Osteocyte (in vitro differentiated cells): ENCODE results near the gene TSPAN7. TPM values are rescaled to one million over a fixed set of nuclear protein-coding genes. Genes with fewer than 3 reads are reported as not detected.

ENCODE experiments used
- DNase-seq: peaks from one replicate; pipeline ENCODE4 v3.0.0; 2021; ENCODE audit warnings: mixed read lengths; ENCODE audit not compliant: unreplicated experiment; ENCODE audit errors: extremely low spot score
- H3K27ac Mint-ChIP-seq: one replicate; pipeline ENCODE4 v1.8.0; 2021; ENCODE audit warnings: mild to moderate bottlenecking, mixed read lengths; ENCODE audit not compliant: unreplicated experiment
- H3K27me3 Mint-ChIP-seq: one replicate; pipeline ENCODE4 v1.8.0; 2021; ENCODE audit warnings: mixed read lengths; ENCODE audit not compliant: unreplicated experiment
- H3K36me3 Mint-ChIP-seq: one replicate; pipeline ENCODE4 v1.8.0; 2021; ENCODE audit warnings: mixed read lengths; ENCODE audit not compliant: unreplicated experiment
- H3K4me1 Mint-ChIP-seq: one replicate; pipeline ENCODE4 v1.8.0; 2021; ENCODE audit warnings: mixed read lengths; ENCODE audit not compliant: unreplicated experiment
- H3K4me3 Mint-ChIP-seq: one replicate; pipeline ENCODE4 v1.8.0; 2021; ENCODE audit warnings: mild to moderate bottlenecking, moderate library complexity, mixed read lengths; ENCODE audit not compliant: unreplicated experiment
- H3K9me3 Mint-ChIP-seq: one replicate; pipeline ENCODE4 v1.8.0; 2021; ENCODE audit warnings: mixed read lengths; ENCODE audit not compliant: unreplicated experiment
- total RNA-seq: library from RNA; stranded (reverse); gene quantifications from 2 replicates; pipeline ENCODE4 v1.2.1, GENCODE V29; 2021
- TF ChIP-seq, protein P1 (sequence below): fragments of 200-600 bp; sonication (generic); IDR thresholded peaks from 2 replicates; pipeline ENCODE4 v1.5.0; 2021; ENCODE audit warnings: antibody characterized with exemption, mild to moderate bottlenecking, moderate library complexity

The TSPAN7 gene
- total RNA-seq, 1 donor from 2014 or later, result 0.40 TPM

DNA sequence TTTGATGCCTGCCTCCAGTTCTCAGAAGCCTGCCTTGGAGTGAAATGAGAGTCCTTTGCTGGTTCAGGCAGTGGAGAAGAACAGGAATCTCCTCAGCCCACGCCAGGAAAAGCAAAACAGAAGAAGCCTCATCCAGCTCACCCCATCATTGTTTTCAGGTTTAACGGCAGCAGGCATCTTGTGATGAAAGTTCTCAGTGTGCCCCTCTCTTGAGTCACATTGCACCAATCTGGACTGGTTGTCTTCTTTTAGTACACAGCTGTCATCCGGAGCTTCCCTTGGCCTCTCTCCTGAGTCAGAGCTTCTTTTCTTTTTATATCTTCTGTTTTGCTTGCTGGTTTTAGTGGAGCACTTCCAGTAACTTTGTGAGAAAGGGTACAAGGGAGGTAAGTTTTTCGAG is 50.9 kb downstream of the TSPAN7 start:
- DNase-seq, result no peak
- no peak overlapping the region for H3K27ac Mint-ChIP-seq
- H3K9me3 Mint-ChIP-seq, result peaks cover 4% of the 10 kb centered on the region
- no peaks in the 10 kb centered on the region for H3K4me1 Mint-ChIP-seq
- TF ChIP-seq, protein P1, sequence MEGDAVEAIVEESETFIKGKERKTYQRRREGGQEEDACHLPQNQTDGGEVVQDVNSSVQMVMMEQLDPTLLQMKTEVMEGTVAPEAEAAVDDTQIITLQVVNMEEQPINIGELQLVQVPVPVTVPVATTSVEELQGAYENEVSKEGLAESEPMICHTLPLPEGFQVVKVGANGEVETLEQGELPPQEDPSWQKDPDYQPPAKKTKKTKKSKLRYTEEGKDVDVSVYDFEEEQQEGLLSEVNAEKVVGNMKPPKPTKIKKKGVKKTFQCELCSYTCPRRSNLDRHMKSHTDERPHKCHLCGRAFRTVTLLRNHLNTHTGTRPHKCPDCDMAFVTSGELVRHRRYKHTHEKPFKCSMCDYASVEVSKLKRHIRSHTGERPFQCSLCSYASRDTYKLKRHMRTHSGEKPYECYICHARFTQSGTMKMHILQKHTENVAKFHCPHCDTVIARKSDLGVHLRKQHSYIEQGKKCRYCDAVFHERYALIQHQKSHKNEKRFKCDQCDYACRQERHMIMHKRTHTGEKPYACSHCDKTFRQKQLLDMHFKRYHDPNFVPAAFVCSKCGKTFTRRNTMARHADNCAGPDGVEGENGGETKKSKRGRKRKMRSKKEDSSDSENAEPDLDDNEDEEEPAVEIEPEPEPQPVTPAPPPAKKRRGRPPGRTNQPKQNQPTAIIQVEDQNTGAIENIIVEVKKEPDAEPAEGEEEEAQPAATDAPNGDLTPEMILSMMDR, result no peak
- peaks cover 11% of the 10 kb centered on the region for H3K27me3 Mint-ChIP-seq
- no peaks in the 10 kb centered on the region for H3K36me3 Mint-ChIP-seq
- no peak overlapping the region for H3K4me3 Mint-ChIP-seq

DNA sequence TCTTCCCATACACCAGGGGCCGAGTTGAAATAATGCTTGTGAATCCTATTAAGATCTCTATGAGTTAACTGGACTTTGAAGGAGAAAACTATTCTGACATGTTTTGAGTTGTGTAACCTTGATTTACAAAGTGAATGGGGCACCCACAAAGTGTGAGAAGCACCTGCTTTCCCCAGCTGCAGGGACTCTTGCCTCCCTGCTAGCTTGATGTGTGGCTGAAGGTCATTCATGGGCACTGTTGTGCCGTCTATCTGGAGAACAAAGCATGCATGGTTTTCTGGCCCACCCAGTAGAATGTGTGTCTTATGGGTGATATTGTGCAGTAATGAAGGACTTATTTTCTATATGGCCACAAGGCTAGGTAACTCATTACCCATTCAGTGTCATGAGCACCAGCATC is 53.1 kb downstream of the TSPAN7 start:
- TF ChIP-seq, protein P1, result no peak
- no peak overlapping the region for H3K27ac Mint-ChIP-seq
- H3K4me1 Mint-ChIP-seq, result no peaks in the 10 kb centered on the region
- no peak for DNase-seq
- peaks cover 4% of the 10 kb centered on the region for H3K9me3 Mint-ChIP-seq
- no peaks in the 10 kb centered on the region for H3K36me3 Mint-ChIP-seq
- no peak overlapping the region for H3K4me3 Mint-ChIP-seq
- H3K27me3 Mint-ChIP-seq, result peaks cover 11% of the 10 kb centered on the region

DNA sequence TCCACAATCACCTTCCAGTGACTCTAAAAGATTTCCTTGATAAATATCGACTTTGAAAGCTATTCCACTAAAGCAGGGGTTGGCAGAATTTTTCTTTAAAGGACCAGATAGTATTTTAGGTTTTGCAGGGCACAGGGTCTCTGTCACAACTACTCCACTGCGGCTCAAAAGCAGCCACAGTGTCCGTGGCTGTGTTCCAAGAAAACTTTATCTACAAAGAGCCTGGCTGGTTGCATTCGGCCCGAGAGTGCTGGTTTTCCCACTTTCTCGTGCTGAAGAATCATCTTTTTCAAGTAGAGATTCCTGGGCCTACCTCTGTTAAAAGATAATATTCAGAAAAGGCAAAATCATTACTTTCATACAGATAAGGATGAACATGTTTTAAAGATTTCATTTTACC is 55.6 kb downstream of the TSPAN7 start:
- H3K4me3 Mint-ChIP-seq, result no peak overlapping the region
- DNase-seq, result no peak
- H3K27me3 Mint-ChIP-seq, result peaks cover 11% of the 10 kb centered on the region
- H3K27ac Mint-ChIP-seq, result no peak overlapping the region
- no peaks in the 10 kb centered on the region for H3K4me1 Mint-ChIP-seq
- peaks cover 4% of the 10 kb centered on the region for H3K9me3 Mint-ChIP-seq
- H3K36me3 Mint-ChIP-seq, result no peaks in the 10 kb centered on the region
- TF ChIP-seq, protein P1, result no peak

DNA sequence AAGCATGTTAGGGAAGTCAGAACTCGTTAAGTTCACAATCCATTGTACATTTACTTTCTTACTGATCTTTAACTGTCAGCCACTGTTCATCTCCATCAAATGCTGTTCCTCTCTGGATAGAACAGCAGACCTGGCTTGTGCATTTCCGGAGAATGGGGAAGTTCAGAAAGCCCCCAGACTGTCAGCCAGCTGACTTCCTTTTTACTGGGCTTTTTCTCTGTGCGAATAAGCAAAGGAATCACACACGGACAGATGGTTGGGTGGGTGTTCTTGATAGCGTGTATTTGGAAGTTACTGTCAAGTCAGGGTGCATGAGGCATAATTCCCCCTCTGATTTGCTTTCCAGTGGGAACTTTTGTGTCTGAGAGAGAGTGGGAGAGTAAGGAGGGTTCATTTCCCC is 56.8 kb downstream of the TSPAN7 start:
- Mint-ChIP-seq H3K4me1 (no peaks in the 10 kb centered on the region), H3K4me3 (no peak overlapping the region), H3K36me3 (no peaks in the 10 kb centered on the region), H3K27me3 (peaks cover 11% of the 10 kb centered on the region), H3K9me3 (peaks cover 11% of the 10 kb centered on the region), H3K27ac (no peak overlapping the region)
- TF ChIP-seq, protein P1, result no peak
- no peak for DNase-seq

DNA sequence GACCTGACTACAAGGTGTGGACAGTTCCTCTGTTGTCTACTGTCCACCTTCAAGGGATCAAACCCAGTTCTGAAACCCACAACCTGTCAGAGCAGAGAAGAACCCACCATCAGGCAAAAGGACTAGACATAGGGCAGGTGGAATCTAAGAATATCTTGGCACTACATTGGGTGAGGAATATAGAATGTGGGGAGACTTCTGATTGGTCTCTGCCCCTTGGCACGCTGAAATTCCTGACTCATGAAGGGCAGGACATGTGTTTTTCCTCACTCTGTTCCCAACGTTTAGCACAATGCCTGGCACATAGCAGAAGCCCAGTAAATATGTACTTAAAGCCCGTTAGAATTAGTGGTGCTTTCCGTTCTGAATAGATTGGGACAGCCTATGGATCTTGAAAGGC is 59.3 kb downstream of the TSPAN7 start:
- Mint-ChIP-seq H3K27ac (no peak overlapping the region), H3K36me3 (no peaks in the 10 kb centered on the region), H3K27me3 (peaks cover 9% of the 10 kb centered on the region), H3K9me3 (peaks cover 17% of the 10 kb centered on the region), H3K4me3 (no peak overlapping the region), H3K4me1 (no peaks in the 10 kb centered on the region)
- no peak for DNase-seq
- TF ChIP-seq, protein P1, result no peak
